ENCODE measurements around the gene ROCK2.

Gene ROCK2

GRCh38 chr2:11174222-11174621, 170.2 kb downstream of the ROCK2 start:
- no peak for TF ChIP-seq GATA2 (IDR thresholded peaks at IDR 0.05; ENCODE audit: low read depth, low read length)
- TF ChIP-seq GATA3 (IDR thresholded peaks at IDR 0.05; ENCODE audit: low read depth, low read length), result no peak

GRCh38 chr2:11169333-11169732, 175.1 kb downstream of the ROCK2 start:
- no peak for TF ChIP-seq GATA3 (IDR thresholded peaks at IDR 0.05; ENCODE audit: low read depth, low read length)
- no peak for TF ChIP-seq GATA2 (IDR thresholded peaks at IDR 0.05; ENCODE audit: low read depth, low read length)

GRCh38 chr2:11168488-11168887, 175.9 kb downstream of the ROCK2 start:
- TF ChIP-seq GATA2 (IDR thresholded peaks at IDR 0.05; ENCODE audit: low read depth, low read length) (no peak), GATA3 (IDR thresholded peaks at IDR 0.05; ENCODE audit: low read depth, low read length) (no peak)

- no peak for TF ChIP-seq GATA3 (IDR thresholded peaks at IDR 0.05; ENCODE audit: low read depth, low read length)
- no peak for TF ChIP-seq GATA2 (IDR thresholded peaks at IDR 0.05; ENCODE audit: low read depth, low read length)
These were observed 178.0 kb downstream of the ROCK2 start for GRCh38 chr2:11166476-11166875.

GRCh38 chr2:11163439-11164317, 180.8 kb downstream of the ROCK2 start:
- TF ChIP-seq GATA3 (IDR thresholded peaks at IDR 0.05; ENCODE audit: low read depth, low read length) (no peak), GATA2 (IDR thresholded peaks at IDR 0.05; ENCODE audit: low read depth, low read length) (no peak)

GRCh38 chr2:11161747-11162146, 182.7 kb downstream of the ROCK2 start:
- TF ChIP-seq GATA2 (IDR thresholded peaks at IDR 0.05; ENCODE audit: low read depth, low read length) (no peak), GATA3 (IDR thresholded peaks at IDR 0.05; ENCODE audit: low read depth, low read length) (no peak)

GRCh38 chr2:11160731-11161455, 183.5 kb downstream of the ROCK2 start:
- TF ChIP-seq GATA2 (IDR thresholded peaks at IDR 0.05; ENCODE audit: low read depth, low read length) (no peak), GATA3 (IDR thresholded peaks at IDR 0.05; ENCODE audit: low read depth, low read length) (no peak)

GRCh38 chr2:11160256-11160655, 184.2 kb downstream of the ROCK2 start:
- TF ChIP-seq GATA2 (IDR thresholded peaks at IDR 0.05; ENCODE audit: low read depth, low read length) (no peak), GATA3 (IDR thresholded peaks at IDR 0.05; ENCODE audit: low read depth, low read length) (no peak)

- TF ChIP-seq GATA3 (IDR thresholded peaks at IDR 0.05; ENCODE audit: low read depth, low read length) (no peak), GATA2 (IDR thresholded peaks at IDR 0.05; ENCODE audit: low read depth, low read length) (no peak)
These were observed 184.8 kb downstream of the ROCK2 start for GRCh38 chr2:11159574-11160170.

GRCh38 chr2:11158916-11159573, 185.4 kb downstream of the ROCK2 start:
- TF ChIP-seq GATA2 (IDR thresholded peaks at IDR 0.05; ENCODE audit: low read depth, low read length) (no peak), GATA3 (IDR thresholded peaks at IDR 0.05; ENCODE audit: low read depth, low read length) (no peak)

GRCh38 chr2:11157731-11158130, 186.7 kb downstream of the ROCK2 start:
- TF ChIP-seq GATA2 (IDR thresholded peaks at IDR 0.05; ENCODE audit: low read depth, low read length), result no peak
- TF ChIP-seq GATA3 (IDR thresholded peaks at IDR 0.05; ENCODE audit: low read depth, low read length), result no peak

GRCh38 chr2:11157296-11157695, 187.1 kb downstream of the ROCK2 start:
- TF ChIP-seq GATA2 (IDR thresholded peaks at IDR 0.05; ENCODE audit: low read depth, low read length) (no peak), GATA3 (IDR thresholded peaks at IDR 0.05; ENCODE audit: low read depth, low read length) (no peak)

GRCh38 chr2:11156396-11157075, 187.9 kb downstream of the ROCK2 start:
- no peak for TF ChIP-seq GATA3 (IDR thresholded peaks at IDR 0.05; ENCODE audit: low read depth, low read length)
- no peak for TF ChIP-seq GATA2 (IDR thresholded peaks at IDR 0.05; ENCODE audit: low read depth, low read length)
